ENCODE results near the gene USP46.

Gene USP46

GRCh38 chr4:52618795-52619590, 40.1 kb downstream of the USP46 start:
- DNase-seq (ENCODE audit: low spot score), result no peak

GRCh38 chr4:52617336-52618020, 41.6 kb downstream of the USP46 start:
- DNase-seq (ENCODE audit: low spot score), result no peak

DNA sequence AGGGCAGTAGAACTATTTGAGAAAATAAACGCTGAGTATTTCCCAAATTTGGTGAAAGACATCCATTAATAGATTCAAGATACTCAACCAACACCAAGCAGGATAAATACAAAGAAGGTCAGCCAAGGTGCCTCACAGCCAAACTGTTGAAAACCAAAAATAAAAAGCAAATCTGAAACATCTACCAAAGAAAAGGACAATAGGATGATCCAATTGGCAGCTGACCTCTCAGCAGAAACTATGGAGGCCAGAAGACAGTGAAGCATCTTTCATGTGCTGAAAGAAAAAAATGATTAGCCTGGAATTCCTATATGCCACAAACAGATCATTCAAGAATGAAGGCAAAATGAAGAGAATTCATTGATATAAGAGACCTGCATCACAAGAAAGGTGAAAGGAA, 44.9 kb downstream of the USP46 start:
- no peak for DNase-seq (ENCODE audit: low spot score)

- no peak for DNase-seq (ENCODE audit: low spot score)
Measured at GRCh38 chr4:52612341-52612740, 46.8 kb downstream of the USP46 start.

DNA sequence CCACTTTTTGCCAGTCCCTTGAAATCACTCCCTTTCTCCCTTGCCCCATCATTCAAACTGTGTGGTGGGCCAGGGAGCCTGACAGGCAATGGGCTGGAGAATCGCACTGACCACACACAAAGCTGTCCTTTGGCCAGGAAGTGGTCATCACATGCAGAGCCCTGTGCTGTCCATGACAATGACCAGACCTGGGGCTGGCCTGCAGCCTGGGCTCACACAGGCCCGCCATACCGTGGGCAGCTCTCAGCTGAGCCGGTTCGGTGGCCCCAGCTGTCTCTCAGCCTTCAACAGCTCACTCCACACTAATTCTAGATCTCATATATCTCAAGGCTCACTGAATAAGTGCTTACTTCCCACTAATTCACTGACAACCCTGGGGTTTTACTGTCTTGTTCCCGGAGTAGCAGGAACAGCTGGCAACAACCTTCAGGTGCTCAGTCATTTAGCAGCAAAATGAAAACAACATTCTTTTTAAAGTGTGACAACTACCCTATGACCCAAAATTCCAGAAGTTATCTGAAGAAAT, 48.0 kb downstream of the USP46 start:
- DNase-seq (ENCODE audit: low spot score), result no peak

- DNase-seq (ENCODE audit: low spot score), result peak; percentile 66
Measured at GRCh38 chr4:52606726-52607125, 52.4 kb downstream of the USP46 start.

DNA sequence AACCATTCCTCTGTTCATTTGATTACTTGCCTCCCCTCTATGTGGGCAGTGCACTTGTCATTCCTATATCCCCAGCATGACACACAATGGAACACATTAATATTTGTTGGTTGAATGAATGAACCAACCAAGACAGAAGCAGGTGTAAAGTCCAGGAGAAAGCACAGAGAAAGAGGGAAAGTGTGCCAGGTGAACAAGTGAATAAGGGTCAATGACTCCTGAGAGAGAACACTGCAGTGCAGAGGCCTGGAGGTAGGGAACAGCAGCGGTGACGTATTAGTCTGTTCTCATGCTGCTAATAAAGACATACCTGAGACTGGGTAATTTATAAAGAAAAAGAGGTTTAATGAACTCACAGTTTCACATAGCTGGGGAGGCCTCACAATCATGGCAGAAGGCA, 53.1 kb downstream of the USP46 start:
- no peak for DNase-seq (ENCODE audit: low spot score)

GRCh38 chr4:52604215-52604614, 54.9 kb downstream of the USP46 start:
- no peak for DNase-seq (ENCODE audit: low spot score)

DNA sequence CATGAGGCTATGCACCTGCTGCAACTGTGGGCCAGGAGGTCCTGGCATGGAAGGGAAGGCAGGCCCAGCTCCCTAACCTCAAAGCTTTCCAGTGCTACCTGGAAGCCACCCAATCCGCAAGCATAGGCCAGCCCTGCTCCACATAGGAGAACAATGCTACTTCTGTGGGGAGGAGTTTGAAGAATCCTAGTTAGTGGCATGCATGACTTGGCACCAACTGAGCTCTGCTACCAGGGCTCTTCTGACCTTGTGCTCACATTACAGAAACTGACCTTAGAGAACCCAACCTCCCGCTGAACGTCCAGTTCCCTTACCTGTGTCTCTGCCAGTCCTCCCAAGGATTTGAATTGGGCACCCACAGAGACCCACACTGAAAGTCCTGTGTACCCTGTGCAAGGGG, 58.8 kb downstream of the USP46 start:
- peak; percentile 45 for DNase-seq (ENCODE audit: low spot score)

DNA sequence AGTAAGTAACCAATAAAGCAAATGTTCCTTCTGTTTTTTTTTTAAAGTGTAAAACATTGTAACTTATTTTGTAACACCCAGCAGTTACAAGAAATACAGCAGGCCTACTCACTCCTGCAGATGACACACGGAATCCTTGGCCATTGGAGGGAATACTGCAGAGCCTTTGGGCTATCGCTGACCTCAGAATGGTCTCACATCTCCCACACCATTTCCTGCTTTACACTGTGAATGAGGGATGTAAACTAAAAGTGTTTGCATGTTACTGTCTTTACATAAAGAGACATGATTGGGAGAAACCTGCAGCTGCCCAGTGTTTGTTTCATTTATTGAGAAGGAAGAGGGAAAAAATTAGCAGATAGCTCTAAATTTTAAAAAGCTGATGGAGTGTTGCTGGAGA, 64.1 kb downstream of the USP46 start:
- DNase-seq (ENCODE audit: low spot score), result no peak

- no peak for DNase-seq (ENCODE audit: low spot score)
Measured at GRCh38 chr4:52592287-52592686, 66.8 kb downstream of the USP46 start.

DNA sequence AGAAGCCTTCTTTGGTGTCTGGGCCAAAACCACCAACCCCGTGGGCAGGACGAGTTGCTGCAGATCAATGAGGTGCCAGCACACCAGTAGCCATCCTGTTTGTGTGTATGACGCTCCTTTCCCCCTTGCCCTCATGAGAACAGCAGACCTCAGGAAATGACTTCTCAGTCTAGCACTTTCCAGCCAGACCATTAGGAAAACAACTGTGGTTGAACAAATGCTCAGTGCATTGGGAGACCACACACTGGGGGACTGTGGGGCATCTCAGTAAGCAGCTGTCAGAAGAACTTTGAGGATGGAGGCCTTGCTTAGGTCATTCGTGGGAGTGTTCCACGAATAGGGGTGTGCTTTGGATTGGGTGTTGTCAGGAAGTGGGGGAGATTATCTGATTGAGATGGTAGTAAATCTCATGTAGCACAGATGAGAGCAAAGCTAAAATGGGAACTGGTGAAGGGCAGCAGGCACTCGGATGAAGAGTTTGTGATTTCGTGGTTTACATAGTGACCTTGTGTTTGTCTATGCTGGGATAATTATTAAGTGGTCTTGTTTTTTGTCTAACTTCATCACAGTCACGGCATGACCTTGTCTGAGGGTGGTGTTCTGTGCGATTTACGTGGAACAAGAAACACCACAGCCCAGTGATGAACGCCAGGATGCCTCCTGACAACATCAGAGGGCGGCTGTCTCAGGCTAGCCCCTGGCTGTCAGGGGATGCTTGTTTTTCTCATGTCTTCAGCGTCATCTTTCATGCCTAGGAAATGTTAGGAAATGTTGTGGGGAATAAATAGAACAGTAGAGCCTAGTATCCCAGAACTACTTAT, 70.1 kb downstream of the USP46 start:
- DNase-seq (ENCODE audit: low spot score), result peak; percentile 33

DNA sequence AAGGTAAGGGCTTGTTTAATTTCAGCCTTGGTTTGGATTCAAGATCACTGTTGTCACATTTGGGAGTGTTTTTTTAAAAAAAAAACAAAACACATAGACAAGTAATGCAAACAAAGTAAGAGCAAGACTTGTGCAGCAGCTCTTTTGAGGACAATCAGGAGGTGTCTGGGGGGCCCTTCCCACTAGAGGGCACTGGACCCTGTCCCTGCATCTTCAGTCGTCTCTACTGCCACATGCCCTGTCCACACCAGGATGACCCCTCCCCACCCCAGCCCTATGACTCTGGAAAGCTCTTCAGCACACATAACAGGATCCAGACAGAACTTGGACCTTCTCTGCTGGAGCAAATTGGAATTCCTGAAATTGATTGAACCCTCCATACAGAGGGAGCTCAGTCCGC, 71.0 kb downstream of the USP46 start:
- no peak for DNase-seq (ENCODE audit: low spot score)

DNA sequence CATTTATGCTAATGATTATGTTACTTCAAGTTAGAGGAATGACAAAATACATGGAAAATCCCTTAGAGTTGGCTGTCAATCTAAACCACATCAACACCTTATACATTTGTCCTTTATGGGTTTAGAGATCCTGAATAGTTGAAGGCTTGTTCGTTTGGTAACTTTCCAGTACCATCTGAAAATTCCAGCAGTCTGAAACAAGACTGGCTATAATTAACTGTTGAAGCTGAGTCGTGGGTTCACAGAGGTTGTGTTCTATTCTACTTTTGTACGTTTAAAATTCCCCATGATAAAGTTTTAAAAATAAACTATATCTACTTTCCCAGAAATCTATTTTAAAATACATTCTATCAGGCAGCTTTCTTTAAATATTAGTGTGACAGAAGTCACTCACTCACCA, 73.0 kb downstream of the USP46 start:
- DNase-seq (ENCODE audit: low spot score), result no peak

GRCh38 chr4:52585379-52585778, 73.7 kb downstream of the USP46 start:
- no peak for DNase-seq (ENCODE audit: low spot score)

- DNase-seq (ENCODE audit: low spot score), result no peak
Measured at GRCh38 chr4:52579602-52580272, 79.4 kb downstream of the USP46 start.

DNA sequence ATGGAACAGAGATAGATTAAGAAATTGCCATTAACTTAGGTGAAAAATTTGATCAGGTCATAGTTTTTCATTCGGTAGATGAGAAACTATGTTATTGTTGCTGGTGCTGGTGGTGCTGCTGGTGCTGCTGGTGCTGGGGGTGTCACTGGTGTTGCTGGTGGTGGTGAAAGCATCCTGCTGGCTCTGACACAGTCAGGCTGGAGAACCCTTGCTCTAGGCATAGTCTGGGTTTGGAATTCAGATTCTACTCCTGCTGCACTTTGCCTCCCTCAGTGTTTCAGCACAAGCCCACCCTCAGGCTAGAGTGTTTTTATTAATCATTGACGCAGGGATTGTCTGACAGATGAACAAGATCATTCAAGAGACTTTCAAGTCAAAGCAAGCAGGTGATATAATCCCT, 80.2 kb downstream of the USP46 start:
- no peak for DNase-seq (ENCODE audit: low spot score)

DNA sequence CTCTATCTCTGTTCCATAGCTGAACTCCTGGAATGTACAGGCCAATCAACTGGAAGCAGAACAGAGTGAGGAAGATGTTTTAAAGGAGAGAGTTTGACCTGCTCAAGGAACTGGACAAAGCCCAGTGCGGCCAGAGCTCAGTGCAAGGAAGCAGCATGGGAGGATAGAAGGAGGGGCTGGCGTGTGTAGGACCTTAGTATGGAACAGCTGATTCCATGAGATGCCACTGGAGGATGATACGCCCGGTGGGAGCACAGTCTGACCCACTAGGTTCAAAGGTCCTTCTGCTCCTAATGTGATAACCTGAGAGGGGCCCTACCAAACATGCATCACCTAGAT, 81.5 kb downstream of the USP46 start:
- DNase-seq (ENCODE audit: low spot score), result no peak

DNA sequence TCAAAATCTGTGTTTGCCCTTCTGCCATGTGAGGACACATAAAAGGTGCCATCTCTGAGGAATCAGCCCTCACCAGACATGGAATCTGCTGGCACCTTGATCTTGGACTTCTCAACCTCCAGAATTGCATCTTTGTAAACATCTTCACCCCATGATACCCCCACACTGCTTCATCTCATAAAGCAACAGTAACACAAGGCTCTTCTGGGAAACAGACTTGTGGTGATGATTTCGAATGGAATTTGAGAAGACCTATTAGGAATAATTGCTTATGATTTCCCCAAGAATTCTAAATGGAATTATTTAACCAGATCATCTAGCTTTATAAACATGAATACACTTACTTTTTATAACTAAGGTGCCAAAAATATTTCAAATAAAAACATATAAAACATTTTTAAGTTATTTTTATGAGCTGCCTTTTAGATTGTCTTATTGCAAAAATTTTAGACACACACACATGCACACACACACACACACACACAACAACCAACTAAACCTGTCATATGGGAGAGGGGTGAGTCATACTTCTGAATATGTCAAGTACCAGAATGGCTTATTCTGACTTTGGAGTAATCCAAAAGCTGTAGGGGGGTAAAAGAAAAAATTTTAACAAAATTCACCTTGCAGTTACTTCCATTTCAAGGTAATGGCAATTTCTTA, 82.0 kb downstream of the USP46 start:
- peak; percentile 47 for DNase-seq (ENCODE audit: low spot score)

- DNase-seq (ENCODE audit: low spot score), result no peak
Measured at GRCh38 chr4:52576326-52576725, 82.8 kb downstream of the USP46 start.

DNA sequence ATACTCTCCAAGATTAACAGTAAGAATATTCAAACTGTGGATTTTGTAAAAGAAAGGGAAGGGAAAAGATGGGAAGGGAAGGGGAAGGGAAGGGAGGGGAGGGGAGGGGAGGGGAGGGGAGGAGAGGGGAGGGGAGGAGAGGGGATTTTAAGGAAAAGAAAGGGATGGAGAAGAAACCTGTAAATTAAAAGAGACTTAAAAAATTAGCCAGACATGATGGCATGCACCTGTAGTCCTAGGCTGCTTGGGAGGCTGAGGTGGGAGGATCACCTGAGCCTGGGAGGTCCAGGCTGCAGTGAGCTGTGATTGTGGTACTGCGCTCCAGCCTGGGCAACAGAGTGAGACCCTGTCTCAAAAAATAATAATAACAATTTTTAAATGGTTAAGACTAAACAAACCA, 83.7 kb downstream of the USP46 start:
- no peak for DNase-seq (ENCODE audit: low spot score)

- no peak for DNase-seq (ENCODE audit: low spot score)
Measured at GRCh38 chr4:52574036-52574435, 85.1 kb downstream of the USP46 start.
